OCI-LY7 (cell line): Measurements from ENCODE around the gene COL1A2.
A peak's percentile ranks its signal among the peaks of the same experiment; 100 is the strongest.

Source experiments
- CTCF ChIP-seq: fragments of 200-600 bp; sonication (generic); conservative IDR thresholded peaks from 2 replicates; pipeline ENCODE4 v1.5.1; 2014; ENCODE audit warnings: mild to moderate bottlenecking, antibody characterized with exemption, low read length, moderate library complexity, mixed read lengths
- EZH2phosphoT487 ChIP-seq: fragments of 200-600 bp; sonication (generic); IDR thresholded peaks from 2 replicates; pipeline ENCODE4 v1.6.1; 2018; ENCODE audit warnings: low read depth, borderline replicate concordance, mild to moderate bottlenecking, mixed run types, antibody characterized with exemption, low read length, moderate library complexity, mixed read lengths

- TF ChIP-seq CTCF (peak; percentile 90), EZH2phosphoT487 (no peak)
Observed at GRCh38 chr7:94449151-94449725, 54.5 kb downstream of the COL1A2 start.
